ENCODE results near the gene ZNF560. TPM values are rescaled to one million over a fixed set of nuclear protein-coding genes. Genes with fewer than 3 reads are reported as not detected.

The ZNF560 gene
- total and polyA plus RNA-seq, 10 of the 15 experiments (the other 5 are each of a cell fraction or from before 2014, with no cell fraction given), result 0.03 to 0.16 (median 0.10) TPM; not detected in 4

DNA sequence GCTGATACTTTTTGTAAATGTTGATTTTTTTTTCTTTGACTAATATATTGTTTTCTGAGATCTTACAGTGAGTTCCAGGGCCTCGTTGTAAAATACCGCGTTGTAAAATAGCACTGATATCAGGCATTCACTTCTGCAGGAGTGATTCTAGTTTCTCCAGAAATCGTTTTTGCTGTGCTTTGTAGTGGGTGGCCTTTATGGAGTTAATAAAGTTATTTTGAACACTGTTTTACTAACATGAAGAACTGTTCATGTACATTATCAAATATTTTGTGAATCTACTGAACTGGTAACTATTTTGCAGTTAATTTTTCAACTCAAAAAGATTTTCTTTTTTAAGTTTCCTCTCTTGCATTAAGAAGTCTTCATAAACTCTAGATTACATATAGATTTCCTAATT is 62.1 kb downstream of the ZNF560 start:
- 100% methylated on average over 4 of the region's 4 CpGs for WGBS (ENCODE audit: insufficient coverage, insufficient replicate concordance, low lambda C conversion rate, missing lambda C conversion rate)
- FAIRE-seq (no peak), ATAC-seq (no peak), DNase-seq (ENCODE audit: low read depth, low spot score) (no peak)
- TF ChIP-seq, protein P1, sequence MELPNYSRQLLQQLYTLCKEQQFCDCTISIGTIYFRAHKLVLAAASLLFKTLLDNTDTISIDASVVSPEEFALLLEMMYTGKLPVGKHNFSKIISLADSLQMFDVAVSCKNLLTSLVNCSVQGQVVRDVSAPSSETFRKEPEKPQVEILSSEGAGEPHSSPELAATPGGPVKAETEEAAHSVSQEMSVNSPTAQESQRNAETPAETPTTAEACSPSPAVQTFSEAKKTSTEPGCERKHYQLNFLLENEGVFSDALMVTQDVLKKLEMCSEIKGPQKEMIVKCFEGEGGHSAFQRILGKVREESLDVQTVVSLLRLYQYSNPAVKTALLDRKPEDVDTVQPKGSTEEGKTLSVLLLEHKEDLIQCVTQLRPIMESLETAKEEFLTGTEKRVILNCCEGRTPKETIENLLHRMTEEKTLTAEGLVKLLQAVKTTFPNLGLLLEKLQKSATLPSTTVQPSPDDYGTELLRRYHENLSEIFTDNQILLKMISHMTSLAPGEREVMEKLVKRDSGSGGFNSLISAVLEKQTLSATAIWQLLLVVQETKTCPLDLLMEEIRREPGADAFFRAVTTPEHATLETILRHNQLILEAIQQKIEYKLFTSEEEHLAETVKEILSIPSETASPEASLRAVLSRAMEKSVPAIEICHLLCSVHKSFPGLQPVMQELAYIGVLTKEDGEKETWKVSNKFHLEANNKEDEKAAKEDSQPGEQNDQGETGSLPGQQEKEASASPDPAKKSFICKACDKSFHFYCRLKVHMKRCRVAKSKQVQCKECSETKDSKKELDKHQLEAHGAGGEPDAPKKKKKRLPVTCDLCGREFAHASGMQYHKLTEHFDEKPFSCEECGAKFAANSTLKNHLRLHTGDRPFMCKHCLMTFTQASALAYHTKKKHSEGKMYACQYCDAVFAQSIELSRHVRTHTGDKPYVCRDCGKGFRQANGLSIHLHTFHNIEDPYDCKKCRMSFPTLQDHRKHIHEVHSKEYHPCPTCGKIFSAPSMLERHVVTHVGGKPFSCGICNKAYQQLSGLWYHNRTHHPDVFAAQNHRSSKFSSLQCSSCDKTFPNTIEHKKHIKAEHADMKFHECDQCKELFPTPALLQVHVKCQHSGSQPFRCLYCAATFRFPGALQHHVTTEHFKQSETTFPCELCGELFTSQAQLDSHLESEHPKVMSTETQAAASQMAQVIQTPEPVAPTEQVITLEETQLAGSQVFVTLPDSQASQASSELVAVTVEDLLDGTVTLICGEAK (IDR thresholded peaks at IDR 0.05; ENCODE audit: borderline replicate concordance), result peak; percentile 68
- TF ChIP-seq DPF2 (IDR thresholded peaks at IDR 0.05), result no peak
- CTCF ChIA-PET, result interaction anchor here (1.6 kb wide), 1 partner anchor 189 kb away, joined by 4 read pairs; no protein-coding TSS in a partner anchor
- Histone ChIP-seq H3K9ac (ENCODE audit: control insufficient read depth, insufficient read depth, low read length) (no peak overlapping the region), H3K27ac (ENCODE audit: control insufficient read depth, insufficient read depth) (no peak overlapping the region), H3K4me1 (ENCODE audit: control insufficient read depth, insufficient read depth, low read length) (no peaks in the 10 kb centered on the region), H3K4me2 (ENCODE audit: control insufficient read depth, insufficient read depth) (peak overlapping the region; percentile 88; the same call in 1 of the 2 replicates), H2AFZ (ENCODE audit: control insufficient read depth, low read depth, low read length) (no peak overlapping the region), H3K27me3 (replicated peaks in 1 of 2; ENCODE audit: control insufficient read depth in 2 of 2, insufficient read depth in 2 of 2, low read length in 1 of 2) (no peaks in the 10 kb centered on the region), H3K79me2 (ENCODE audit: control insufficient read depth, insufficient read depth, low read length) (peaks cover 6% of the 10 kb centered on the region), H4K20me1 (ENCODE audit: control insufficient read depth, insufficient read depth) (no peaks in the 10 kb centered on the region), H3K9me3 (replicated peaks; ENCODE audit: control insufficient read depth, insufficient read depth, low read length) (peaks cover 1% of the 10 kb centered on the region; the same call in 2 of the 3 replicates), H3K4me3 (peak overlapping the region; percentile 82; the same call in 1 of the 2 replicates), H3K36me3 (ENCODE audit: control insufficient read depth in 2 of 2, insufficient read depth in 2 of 2, low read length in 1 of 2) (peaks cover 0 to 7% of the 10 kb centered on the region in 2 experiments; a peak in 3 of 4 replicates)
- no TSS peak for BruUV-seq (replicated peaks)
- intact Hi-C loops (cut with micrococcal nuclease; ENCODE audit: unreplicated experiment), result loop anchor here (10.0 kb wide), 1 partner anchor 122 kb away; no protein-coding TSS in a partner anchor
- in situ Hi-C loops (cut with MboI), result no loop called here
- RAD21 ChIA-PET (ENCODE audit: unreplicated experiment), result no interaction called here
- POLR2A ChIA-PET, result no interaction called here
- SMC1A ChIA-PET (ENCODE audit: uncharacterized antibody, unreplicated experiment), result no interaction called here

Data from GM12878 (cell line).